H4 (cell line): ENCODE measurements around the gene ELMOD1. TPM values are rescaled to one million over a fixed set of nuclear protein-coding genes. Genes with fewer than 3 reads are reported as not detected.
A peak's percentile ranks its signal among the peaks of the same experiment; 100 is the strongest.

Experiments
- DNase-seq: peaks from one replicate; pipeline ENCODE4 v3.0.0-alpha.2; 2015; ENCODE audit warnings: low spot score
- total RNA-seq: library from RNA; depleted of rRNA; stranded (reverse); fragments of >200 nt; shearing (Covaris generic); gene quantifications from 2 replicates; pipeline ENCODE4 v1.2.3, GENCODE V29; 2014

Gene ELMOD1
- total RNA-seq, 1 experiment from 2014 or later = 3.3 TPM

GRCh38 chr11:107583629-107584195 lies 7.2 kb upstream of the ELMOD1 start:
- no peak for DNase-seq

GRCh38 chr11:107587306-107587979 lies 3.5 kb upstream of the ELMOD1 start:
- DNase-seq = no peak

- no peak for DNase-seq
These were observed 657 bp downstream of the ELMOD1 start for GRCh38 chr11:107591378-107592230.

- DNase-seq = no peak
These were observed 1.3 kb downstream of the ELMOD1 start for GRCh38 chr11:107592231-107592590.

- DNase-seq = no peak
These were observed 1.9 kb downstream of the ELMOD1 start for GRCh38 chr11:107592813-107593212.

GRCh38 chr11:107593951-107594350 lies 3.0 kb downstream of the ELMOD1 start:
- no peak for DNase-seq

GRCh38 chr11:107594736-107595135 lies 3.8 kb downstream of the ELMOD1 start:
- DNase-seq = no peak

- peak; percentile 38 for DNase-seq
These were observed 7.5 kb downstream of the ELMOD1 start for GRCh38 chr11:107598225-107599139.

- no peak for DNase-seq
These were observed 14.4 kb downstream of the ELMOD1 start for GRCh38 chr11:107605061-107606006.

GRCh38 chr11:107606141-107606540 lies 15.2 kb downstream of the ELMOD1 start:
- DNase-seq = peak; percentile 7

- DNase-seq = no peak
These were observed 17.9 kb downstream of the ELMOD1 start for GRCh38 chr11:107608809-107609208.

GRCh38 chr11:107609400-107610218 lies 18.7 kb downstream of the ELMOD1 start:
- DNase-seq = no peak

- DNase-seq = no peak
These were observed 21.5 kb downstream of the ELMOD1 start for GRCh38 chr11:107612445-107612844.

GRCh38 chr11:107619926-107620325 lies 29.0 kb downstream of the ELMOD1 start:
- DNase-seq = no peak

- no peak for DNase-seq
These were observed 30.1 kb downstream of the ELMOD1 start for GRCh38 chr11:107621081-107621480.

GRCh38 chr11:107623183-107623582 lies 32.2 kb downstream of the ELMOD1 start:
- DNase-seq = no peak

- no peak for DNase-seq
These were observed 34.2 kb downstream of the ELMOD1 start for GRCh38 chr11:107624983-107625684.

GRCh38 chr11:107625685-107625989 lies 34.7 kb downstream of the ELMOD1 start:
- no peak for DNase-seq

- DNase-seq = no peak
These were observed 40.1 kb downstream of the ELMOD1 start for GRCh38 chr11:107631043-107631442.
